HPDE6-E6E7 (cell line): ENCODE measurements around the gene MTHFR.

Experiments used
- DNase-seq: peaks from one replicate; pipeline ENCODE4 v3.0.0; 2011; ENCODE audit warnings: missing footprints; ENCODE audit errors: extremely low spot score

Gene MTHFR

DNA sequence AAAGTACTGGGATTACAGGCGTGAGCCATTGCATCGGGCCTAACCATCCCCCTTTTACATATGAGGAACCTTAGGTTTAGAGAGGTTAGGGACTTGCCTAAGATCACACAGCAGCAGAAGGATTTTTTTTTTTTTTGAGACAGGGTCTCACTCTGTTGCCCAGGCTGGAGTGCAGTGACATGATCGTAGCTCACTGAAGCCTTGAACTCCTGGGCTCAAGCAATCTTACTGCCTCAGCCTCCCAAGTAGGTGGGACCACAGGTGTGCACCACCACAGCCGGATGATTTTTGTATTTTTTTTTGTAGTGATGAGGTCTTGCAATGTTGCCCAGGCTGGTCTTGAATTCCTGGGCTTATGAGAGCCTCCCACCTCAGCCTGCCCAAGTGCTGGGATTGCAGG is 46.0 kb downstream of the MTHFR start:
- DNase-seq, result no peak

- DNase-seq, result no peak
These were observed 48.7 kb downstream of the MTHFR start for GRCh38 chr1:11757047-11757446.

DNA sequence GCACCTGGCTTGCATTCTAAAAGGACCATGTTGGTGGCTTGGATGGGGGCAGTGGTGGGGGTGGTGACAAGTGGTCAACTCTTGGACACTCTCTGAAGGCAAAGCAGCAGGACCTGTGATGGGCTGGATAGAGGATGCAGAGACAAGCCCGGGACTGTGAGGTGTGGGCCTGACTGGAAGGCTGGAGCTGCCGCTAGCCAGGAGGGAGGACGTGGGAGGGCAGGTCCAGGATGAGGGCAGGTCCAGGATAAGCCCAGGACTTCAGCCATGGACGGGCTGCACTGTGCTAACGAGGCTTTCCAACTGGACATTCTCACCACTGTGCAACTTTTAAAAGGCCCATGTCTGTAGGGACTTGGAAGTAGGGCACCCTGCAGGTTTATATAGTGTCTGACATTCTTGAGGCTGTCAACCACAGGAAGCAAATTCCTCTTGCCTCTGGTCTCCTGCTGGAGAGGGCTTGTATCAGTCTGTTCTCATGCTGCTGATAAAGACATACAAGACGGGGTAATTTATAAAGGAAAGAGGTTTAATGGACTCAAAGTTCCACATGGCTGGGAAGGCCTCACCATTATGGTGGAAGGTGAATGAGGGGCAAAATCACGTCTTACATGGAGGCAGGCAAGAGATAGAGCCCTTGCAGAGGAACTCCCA is 52.1 kb downstream of the MTHFR start:
- no peak for DNase-seq

GRCh38 chr1:11752359-11753088 is 53.2 kb downstream of the MTHFR start:
- no peak for DNase-seq

- no peak for DNase-seq
These were observed 54.7 kb downstream of the MTHFR start for GRCh38 chr1:11751087-11751486.

DNA sequence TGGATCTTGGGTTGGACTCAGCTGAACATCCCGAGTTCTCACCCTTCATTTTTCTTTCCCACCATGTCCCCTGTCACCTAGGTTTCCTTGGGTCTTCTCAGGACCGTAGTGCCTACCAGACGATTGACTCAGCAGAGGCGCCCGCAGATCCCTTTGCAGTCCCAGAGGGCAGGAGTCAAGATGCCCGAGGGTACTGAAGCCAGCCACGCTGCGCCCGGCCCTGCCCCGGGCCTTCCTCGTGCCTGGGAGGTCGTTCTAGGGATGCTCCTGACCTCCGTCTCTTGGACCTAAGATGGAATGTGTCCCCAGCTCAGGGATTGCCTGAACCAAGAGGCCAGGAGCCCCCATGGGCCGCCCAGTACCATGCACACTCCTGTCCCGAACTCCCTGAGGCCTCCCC is 55.8 kb downstream of the MTHFR start:
- no peak for DNase-seq

DNA sequence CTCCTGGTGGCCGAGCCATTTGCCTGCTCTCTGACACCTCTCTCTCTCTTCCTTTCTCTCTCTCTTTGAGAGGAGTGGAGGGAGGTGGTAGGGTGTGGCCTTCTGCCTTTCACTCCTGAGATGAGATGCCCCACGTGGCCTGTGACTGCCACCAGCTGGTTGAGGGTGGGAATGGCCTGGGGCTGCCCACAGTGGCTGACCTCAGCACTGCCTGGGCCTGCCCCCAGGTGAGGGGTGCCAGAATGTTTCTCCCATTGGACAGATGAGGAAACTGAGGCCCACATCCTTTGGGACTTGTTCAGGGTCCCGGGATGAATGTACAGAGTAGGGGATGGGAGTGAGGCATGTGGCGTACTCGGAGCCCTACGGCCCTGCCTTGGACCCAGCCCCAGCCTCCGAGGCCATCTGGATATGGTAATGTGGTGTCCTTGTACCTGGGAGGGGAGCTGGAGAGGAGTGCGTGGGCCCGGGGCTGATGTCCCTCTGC is 56.5 kb downstream of the MTHFR start:
- DNase-seq, result peak; percentile 82

DNA sequence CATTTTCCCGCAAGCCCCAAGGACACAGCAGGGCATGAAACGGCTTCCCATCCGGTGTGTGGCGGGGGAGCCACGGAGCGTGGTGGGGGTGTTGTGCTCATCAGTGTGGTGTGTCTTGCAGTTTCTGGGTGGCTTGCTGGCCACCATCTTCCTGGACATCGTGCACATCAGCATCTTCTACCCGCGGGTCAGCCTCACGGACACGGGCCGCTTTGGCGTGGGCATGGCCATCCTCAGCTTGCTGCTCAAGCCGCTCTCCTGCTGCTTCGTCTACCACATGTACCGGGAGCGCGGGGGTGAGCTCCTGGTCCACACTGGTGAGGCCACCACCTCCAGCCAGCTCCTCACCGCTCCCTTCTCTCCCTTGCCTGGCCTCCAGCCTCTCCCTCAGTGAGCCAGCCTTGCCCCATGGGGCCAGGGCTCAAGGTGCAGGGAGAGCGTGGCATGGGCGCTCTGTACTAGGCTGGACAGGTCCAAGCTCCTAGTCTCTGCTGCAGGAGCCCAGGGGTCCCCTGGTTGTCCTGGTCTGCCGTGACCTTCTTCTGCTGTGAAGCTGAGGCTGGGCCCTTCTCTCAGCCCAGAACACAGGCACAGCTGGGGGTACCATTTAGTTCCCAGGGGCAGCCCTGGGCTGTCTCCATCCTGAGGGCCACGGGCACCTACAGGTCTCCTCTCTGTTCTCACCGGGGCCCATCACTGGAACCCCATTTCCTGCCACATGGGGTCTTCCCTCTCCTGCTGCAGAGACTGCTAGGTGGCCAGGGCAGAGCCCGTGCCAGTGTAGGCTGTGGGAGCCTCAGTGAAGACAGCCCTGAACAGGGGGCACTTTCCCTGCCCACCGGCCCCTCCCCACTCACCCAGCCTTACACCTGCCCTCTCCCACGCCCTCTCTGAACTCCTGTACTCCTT is 57.2 kb downstream of the MTHFR start:
- no peak for DNase-seq

GRCh38 chr1:11746795-11747487 is 58.8 kb downstream of the MTHFR start:
- DNase-seq, result no peak

GRCh38 chr1:11746092-11746491 is 59.7 kb downstream of the MTHFR start:
- no peak for DNase-seq

- no peak for DNase-seq
These were observed 61.5 kb downstream of the MTHFR start for GRCh38 chr1:11744287-11744686.

GRCh38 chr1:11741919-11742558 is 63.7 kb downstream of the MTHFR start:
- no peak for DNase-seq

DNA sequence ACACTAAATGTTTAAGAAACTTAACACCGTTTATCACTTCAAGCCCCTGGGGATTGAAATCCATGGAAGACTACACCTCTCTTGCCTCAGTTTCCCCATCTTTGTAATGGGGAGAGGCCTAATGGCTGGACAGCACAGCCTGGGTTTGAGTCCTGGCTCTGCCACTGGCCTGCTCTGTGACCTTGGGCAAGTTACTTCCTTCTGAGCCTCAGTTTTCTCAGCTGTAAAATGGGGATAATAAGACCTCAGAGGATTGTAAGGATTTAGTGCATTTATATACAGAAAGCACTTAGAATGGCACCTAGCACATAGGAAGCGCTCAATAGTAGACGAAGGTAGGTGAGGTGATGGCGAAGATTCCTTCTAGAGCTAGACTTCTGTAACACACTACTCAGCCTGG is 64.3 kb downstream of the MTHFR start:
- no peak for DNase-seq

- no peak for DNase-seq
These were observed 65.2 kb downstream of the MTHFR start for GRCh38 chr1:11740258-11741192.

GRCh38 chr1:11738783-11739182 is 67.0 kb downstream of the MTHFR start:
- no peak for DNase-seq

- DNase-seq, result no peak
These were observed 67.7 kb downstream of the MTHFR start for GRCh38 chr1:11738096-11738495.

- peak; percentile 76 for DNase-seq
These were observed 68.8 kb downstream of the MTHFR start for GRCh38 chr1:11736746-11737639.

DNA sequence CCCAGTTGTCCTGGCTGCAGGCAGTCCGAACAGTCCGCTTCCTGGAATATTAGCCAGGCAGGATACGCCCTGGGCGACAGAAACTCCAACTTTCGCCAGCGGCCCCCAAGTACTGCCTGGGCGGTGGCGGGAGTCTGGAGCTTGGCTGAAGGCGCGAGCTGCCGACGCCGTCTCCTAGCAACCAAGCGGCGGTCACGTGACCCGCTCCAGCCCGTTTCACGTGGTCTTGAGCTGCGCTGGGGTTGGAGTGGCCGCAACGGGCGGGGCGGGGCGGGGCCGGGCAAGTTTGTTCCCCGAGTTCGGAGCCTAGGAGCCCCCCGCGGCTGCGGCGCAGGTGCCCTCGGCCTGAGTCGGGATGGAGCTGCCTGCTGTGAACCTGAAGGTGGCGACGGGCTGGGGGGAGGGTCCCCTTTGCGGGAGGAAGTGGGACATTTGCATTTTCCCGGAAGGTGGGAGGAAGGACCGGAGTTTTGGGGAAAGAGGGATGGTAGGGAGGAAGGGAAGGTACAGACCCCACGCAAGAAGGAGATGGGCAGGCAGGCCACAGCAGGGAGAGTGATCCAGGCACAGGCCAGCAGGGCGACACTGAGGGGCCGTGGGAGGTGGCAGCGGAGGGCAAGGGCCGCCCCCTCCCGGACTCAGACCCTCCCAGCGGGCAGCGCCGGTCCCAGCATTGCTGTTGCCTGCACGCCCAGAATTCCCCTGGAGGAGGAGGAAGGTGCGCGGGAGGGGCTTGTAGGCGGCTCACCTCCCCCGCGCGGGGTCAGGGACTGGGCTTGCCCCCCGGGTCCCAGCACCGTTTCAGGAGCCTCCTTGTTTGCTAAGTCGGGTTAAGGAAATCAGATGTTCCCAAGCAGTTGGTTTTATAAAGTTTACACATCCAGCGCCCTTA is 69.7 kb downstream of the MTHFR start, which contains the start of gene AGTRAP:
Gene AGTRAP (plus strand): TSS at position 283 of the 892 bp plus-strand sequence. CDS start 73 bp downstream, at position 356.
- peak; percentile 85 for DNase-seq
